Measurements from ENCODE around the gene PLEK2.
"Not testable (repeated sequence)": the region's sequence is repeated elsewhere in the genome, so short reads cannot be mapped to it uniquely, and the experiment has no call there.

PLEK2 gene

DNA sequence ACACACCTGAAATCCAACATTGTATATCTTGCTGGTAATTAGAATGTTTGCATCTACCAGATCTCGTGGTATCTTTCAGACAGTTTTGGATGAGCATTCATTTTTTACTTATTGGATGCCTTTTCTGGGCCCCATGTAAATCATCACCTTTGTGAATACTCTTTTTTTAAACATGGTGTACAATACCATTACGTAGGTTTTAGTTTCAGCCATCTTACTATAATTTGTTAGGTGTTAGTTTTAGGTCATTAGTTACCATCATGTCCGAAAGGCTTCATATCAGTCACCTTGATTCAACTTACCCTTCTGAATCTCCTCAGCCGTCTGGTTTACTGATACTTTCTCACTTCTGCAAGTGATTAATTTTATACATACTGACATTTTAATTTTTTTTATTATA lies 46.5 kb downstream of the PLEK2 start:
- H3K4me1 Mint-ChIP-seq (ENCODE audit: low read depth) = peaks cover 68% of the 10 kb centered on the region
- H3K27ac Mint-ChIP-seq = no peak overlapping the region
- no peak overlapping the region for H3K4me3 Mint-ChIP-seq
- peaks cover 16% of the 10 kb centered on the region for H3K36me3 Mint-ChIP-seq
- H3K9me3 Mint-ChIP-seq (ENCODE audit: low read depth) = no peaks in the 10 kb centered on the region
- H3K27me3 Mint-ChIP-seq = no peaks in the 10 kb centered on the region

DNA sequence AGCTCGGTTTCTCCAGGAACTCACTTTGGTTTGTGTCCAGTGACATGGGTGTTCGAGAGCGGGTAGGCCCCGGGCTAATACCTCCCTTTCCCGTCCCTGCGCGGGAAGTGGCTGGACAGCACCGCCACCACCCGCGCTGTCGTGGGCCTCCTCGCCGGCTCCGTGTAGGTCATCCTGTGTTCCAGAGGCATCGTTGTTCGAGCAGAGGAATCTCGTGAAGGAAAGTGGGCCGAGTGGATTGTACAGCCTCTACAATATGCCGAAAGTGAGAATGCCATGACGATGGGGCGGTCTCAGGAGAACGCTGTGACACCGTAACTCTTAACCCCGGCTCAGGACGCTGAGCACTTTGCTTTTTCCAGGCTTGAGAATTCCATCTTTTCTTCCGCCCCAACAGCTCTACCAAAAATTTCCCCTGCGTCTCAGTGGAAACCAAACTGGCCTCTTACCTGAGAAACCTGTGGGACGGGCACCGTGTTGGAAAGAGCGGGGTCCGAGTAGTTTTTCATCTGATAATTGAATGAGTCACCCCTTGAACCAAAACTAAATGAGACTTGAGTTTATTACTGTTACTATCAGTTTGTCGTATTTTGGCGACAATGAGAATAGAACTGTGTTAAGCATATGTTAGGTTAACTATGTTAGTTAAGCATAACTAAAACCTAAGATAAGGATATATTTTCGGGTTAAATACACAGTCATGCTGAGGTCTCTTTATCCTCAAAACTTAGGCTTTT lies 51.3 kb downstream of the PLEK2 start:
- Mint-ChIP-seq H3K4me1 (ENCODE audit: low read depth) (peaks cover 68% of the 10 kb centered on the region), H3K9me3 (ENCODE audit: low read depth) (no peaks in the 10 kb centered on the region), H3K27ac (peak overlapping the region; percentile 99)

DNA sequence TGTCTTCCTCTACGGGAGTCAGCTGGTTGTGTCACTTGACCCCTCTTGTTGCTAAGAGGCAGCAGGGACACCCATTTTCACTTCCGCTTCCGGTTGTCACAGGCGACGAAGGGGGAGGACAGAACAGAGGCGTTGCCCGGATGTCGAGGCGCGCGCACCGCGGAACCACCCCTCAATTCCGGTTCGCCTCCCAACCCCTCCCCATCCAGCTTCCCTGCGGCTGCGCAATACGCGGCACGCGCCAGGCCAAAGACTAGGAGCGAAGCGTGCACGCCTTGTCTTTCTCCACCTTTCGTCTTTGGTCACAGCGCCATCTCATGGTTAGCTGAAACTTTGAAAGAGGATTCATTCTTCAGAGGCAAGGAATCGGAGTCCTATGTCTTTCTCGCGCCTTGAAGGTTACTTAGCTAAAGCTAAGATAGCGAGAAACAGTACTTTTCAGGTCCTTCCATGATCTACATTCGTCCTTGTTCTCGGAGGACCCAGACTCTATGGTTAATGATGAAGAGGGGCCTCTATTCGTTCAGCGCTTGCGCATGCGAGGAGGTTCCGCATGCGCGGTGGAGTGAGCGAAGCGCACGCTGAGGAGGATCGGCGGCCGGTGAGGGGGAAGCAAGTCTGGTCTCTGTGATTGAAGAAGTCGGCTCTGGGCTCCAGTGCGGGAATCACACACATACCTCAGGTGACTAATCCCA lies 52.0 kb downstream of the PLEK2 start, which contains the start of the genes ATP6V1D and EIF2S1:
TSS of gene ATP6V1D (minus strand) at position 30 of the 695 bp plus-strand sequence. CDS start 106 bp downstream, outside the sequence.
TSS of gene EIF2S1 (plus strand) at position 554 of the 695 bp plus-strand sequence. CDS start 4,440 bp downstream, outside the sequence.
- peak within 1 kb of the TSS; percentile 95 for H3K4me3 Mint-ChIP-seq
- peak within 1 kb of the TSS; percentile 99 for H3K27ac Mint-ChIP-seq
- peaks cover 66% of the 10 kb centered on the region for H3K4me1 Mint-ChIP-seq (ENCODE audit: low read depth)
- no peaks in the 10 kb centered on the region for H3K9me3 Mint-ChIP-seq (ENCODE audit: low read depth)
- no peaks in the 10 kb centered on the region for H3K27me3 Mint-ChIP-seq
- H3K36me3 Mint-ChIP-seq = peaks cover 6% of the 10 kb centered on the region

More for the DNA sequence above, 51.3 kb downstream of the PLEK2 start:
- Mint-ChIP-seq H3K27me3 (no peaks in the 10 kb centered on the region), H3K4me3 (peak overlapping the region; percentile 95), H3K36me3 (peaks cover 9% of the 10 kb centered on the region)

DNA sequence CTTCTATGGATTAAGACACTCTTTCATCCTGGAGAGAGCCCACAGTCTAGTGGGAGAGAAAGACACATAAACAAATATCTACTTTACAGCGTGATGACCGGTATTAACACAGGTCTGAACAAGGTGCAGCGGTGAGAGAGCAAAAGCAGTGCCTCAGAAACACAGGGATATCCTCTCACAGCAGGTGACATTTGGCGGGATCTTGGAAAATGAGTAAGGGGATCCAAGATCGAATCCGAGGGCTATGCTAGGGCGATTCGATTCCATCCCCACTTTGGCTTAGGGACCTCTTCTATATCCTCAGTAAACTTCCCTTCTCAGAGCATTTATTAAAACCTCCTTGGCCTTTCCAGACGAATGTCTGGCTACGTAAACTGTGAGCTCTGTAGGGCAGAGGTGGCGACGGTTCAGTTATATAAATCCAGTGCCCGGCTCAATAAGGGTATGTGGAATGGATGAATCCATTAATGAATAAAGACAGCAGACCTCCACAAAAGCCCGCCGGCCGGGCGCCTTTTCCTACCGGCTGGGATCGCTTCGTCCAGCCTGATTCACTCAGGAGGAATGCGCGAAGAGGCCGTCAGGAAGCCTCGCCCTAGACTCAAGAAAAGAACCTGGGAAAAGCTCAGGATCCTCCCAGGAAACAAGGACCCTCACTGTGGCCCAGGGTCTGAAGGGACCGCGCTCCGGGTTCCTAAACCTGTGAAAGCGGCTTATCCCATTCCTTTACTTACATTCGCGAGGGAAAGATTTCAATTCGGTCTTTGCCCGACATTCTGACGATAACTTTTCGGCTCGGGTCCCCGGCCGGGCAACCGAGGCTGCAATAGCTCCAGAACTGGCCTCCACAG lies 52.8 kb downstream of the PLEK2 start:
- no peaks in the 10 kb centered on the region for H3K9me3 Mint-ChIP-seq (ENCODE audit: low read depth)
- peaks cover 62% of the 10 kb centered on the region for H3K4me1 Mint-ChIP-seq (ENCODE audit: low read depth)
- peak overlapping the region; percentile 95 for H3K4me3 Mint-ChIP-seq
- H3K27ac Mint-ChIP-seq = peak overlapping the region; percentile 99
- H3K36me3 Mint-ChIP-seq = peaks cover 6% of the 10 kb centered on the region
- H3K27me3 Mint-ChIP-seq = no peaks in the 10 kb centered on the region

DNA sequence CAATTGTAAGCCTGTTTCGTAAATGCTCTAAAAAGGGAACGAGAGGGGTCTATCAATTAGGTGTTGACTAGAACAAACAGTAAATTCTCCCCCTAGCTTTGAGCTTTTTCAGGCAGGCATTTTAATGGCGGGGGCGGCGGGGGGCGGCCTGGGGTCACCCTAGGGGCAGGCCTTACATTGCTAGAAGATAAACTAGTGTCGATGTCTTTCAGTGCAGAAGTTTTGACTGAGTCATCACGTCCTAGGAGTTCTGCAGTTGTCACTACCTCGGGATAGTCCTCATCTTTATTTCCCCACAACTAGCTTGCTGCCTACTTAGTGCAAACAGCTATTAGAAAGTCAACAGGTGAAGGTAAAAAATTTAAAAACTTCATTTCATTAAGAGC lies 54.0 kb downstream of the PLEK2 start:
- no peaks in the 10 kb centered on the region for H3K27me3 Mint-ChIP-seq
- peaks cover 51% of the 10 kb centered on the region for H3K4me1 Mint-ChIP-seq (ENCODE audit: low read depth)
- H3K9me3 Mint-ChIP-seq (ENCODE audit: low read depth) = no peaks in the 10 kb centered on the region
- peak overlapping the region; percentile 95 for H3K4me3 Mint-ChIP-seq
- peaks cover 8% of the 10 kb centered on the region for H3K36me3 Mint-ChIP-seq
- no peak overlapping the region for H3K27ac Mint-ChIP-seq

DNA sequence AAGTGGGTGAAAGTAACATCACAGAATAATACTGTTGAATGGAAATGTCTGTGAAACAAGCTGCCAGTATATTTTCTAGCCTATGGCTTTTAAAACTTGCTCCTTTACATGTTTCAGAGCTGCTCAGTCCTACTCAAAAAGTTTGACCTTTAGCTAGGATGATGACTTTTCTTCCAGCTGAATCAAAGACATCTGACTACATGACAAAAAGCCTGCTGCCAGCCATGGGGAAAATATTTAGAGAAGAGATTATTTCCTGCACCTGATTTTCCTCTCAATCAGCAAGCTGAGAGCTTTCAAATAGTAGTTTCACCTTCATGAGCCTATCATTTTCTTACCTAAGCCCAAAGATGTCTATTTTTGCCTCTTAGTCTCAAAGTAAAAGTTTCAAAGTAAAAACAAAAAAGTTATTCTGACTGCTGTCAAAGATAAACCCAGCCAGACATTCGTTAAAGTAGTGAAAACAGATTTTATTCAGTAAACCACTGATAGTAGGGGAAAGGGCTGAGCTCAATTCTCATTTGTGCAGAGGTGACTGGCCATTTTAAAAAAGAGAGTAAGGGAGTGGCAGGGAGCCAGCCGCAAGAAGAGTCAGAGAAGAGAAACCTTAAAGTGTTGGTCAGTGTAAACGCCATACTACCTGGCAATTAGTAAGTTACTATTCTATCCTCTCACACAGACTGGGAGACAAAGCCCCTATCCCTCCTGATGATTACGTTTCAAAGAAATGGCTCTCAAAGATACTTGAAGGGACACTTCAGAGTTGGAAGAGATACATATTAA lies 54.6 kb downstream of the PLEK2 start:
- H3K4me1 Mint-ChIP-seq (ENCODE audit: low read depth) = peaks cover 47% of the 10 kb centered on the region
- H3K4me3 Mint-ChIP-seq = peak overlapping the region; percentile 95
- H3K27me3 Mint-ChIP-seq = no peaks in the 10 kb centered on the region
- H3K9me3 Mint-ChIP-seq (ENCODE audit: low read depth) = no peaks in the 10 kb centered on the region
- H3K36me3 Mint-ChIP-seq = peaks cover 6% of the 10 kb centered on the region
- no peak overlapping the region for H3K27ac Mint-ChIP-seq

DNA sequence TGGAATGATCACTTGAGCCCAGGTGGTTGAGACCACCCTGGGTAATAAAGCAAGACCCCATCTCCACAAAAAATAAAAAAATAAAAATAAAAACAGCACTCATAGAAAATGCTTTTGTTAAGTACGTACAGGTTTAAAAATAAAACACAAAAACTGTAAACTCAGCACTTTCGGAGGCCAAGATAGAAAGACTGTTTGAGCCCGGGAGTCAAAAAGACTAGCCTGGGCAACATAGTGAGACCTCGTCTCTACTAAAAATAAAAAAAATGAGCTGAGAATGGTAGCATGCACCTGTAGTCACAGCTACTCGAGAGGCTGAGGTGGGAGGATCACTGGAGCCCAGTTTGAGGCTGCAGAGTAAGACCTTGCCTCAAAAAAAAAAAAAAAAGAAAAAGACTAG lies 59.9 kb downstream of the PLEK2 start:
- H3K4me1 Mint-ChIP-seq (ENCODE audit: low read depth) = peaks cover 17% of the 10 kb centered on the region
- H3K27ac Mint-ChIP-seq = no peak overlapping the region
- no peak overlapping the region for H3K4me3 Mint-ChIP-seq
- H3K36me3 Mint-ChIP-seq = peaks cover 7% of the 10 kb centered on the region
- H3K9me3 Mint-ChIP-seq (ENCODE audit: low read depth) = no peaks in the 10 kb centered on the region
- no peaks in the 10 kb centered on the region for H3K27me3 Mint-ChIP-seq

DNA sequence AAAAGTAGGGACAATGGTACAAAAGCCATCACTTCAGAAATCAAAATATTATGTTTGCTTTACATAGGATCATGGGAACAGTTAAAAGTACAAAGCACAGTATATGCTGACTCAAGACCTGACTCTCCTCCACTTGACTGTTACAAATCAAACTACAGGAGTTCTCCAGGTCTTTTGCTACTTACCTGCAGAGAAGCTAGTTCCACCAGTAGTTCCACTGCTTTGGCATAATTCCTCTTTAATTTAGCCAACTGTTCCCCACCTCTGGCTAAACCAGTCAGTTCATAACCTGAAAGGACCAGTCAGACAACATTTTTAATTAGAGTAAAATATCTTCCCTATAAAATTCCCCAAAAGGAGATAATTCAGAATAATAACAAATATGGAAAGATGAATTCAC lies 66.4 kb downstream of the PLEK2 start:
- no peak overlapping the region for H3K27ac Mint-ChIP-seq
- H3K9me3 Mint-ChIP-seq (ENCODE audit: low read depth) = no peaks in the 10 kb centered on the region
- H3K27me3 Mint-ChIP-seq = no peaks in the 10 kb centered on the region
- peaks cover 9% of the 10 kb centered on the region for H3K36me3 Mint-ChIP-seq
- H3K4me1 Mint-ChIP-seq (ENCODE audit: low read depth) = no peaks in the 10 kb centered on the region
- H3K4me3 Mint-ChIP-seq = no peak overlapping the region

DNA sequence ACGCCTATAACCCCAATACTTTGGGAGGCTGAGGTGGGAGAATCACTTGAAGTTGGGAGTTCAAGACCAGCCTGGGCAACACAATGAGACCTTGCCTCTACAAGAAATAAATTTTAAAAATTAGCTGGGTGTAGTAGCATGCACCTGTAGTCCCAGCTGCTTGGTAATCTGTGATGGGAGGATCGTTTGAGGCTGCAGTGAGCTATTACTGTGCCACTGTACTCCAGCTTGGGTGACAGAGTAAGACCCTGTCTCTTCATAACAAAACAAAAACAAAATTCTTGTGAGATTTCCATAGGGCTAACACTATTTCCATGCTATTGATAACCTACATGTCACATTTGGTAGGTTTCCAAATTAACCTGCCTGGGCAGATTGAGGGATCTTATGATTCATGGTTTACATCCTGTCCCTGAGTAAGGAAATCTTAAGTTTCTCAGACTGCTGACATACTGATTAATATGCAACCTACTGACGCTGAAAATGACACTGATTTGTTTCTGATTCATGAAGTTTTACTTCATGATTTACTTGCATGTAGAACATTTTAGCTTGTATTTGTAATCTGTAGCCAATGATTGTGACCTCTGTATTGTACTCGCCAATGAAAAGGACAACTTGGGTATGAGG lies 68.2 kb downstream of the PLEK2 start:
- peaks cover 10% of the 10 kb centered on the region for H3K36me3 Mint-ChIP-seq
- H3K4me3 Mint-ChIP-seq = no peak overlapping the region
- no peaks in the 10 kb centered on the region for H3K27me3 Mint-ChIP-seq
- H3K27ac Mint-ChIP-seq = no peak overlapping the region
- H3K9me3 Mint-ChIP-seq (ENCODE audit: low read depth) = no peaks in the 10 kb centered on the region
- H3K4me1 Mint-ChIP-seq (ENCODE audit: low read depth) = no peaks in the 10 kb centered on the region

DNA sequence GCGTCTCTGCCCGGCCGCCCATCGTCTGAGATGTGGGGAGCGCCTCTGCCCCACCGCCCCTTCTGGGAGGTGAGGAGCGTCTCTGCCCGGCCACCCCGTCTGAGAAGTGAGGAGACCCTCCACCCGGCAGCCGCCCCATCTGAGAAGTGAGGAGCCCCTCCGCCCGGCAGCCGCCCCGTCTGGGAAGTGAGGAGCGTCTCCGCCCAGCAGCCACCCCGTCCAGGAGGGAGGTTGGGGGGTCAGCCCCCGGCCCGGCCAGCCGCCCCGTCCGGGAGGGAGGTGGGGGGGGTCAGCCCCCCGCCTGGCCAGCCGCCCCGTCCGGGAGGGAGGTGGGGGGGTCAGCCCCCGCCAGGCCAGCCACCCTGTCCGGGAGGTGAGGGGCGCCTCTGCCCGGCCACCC lies 70.7 kb downstream of the PLEK2 start:
- not testable (repeated sequence) for H3K9me3 Mint-ChIP-seq (ENCODE audit: low read depth); H3K4me1 Mint-ChIP-seq (ENCODE audit: low read depth); H3K27me3 Mint-ChIP-seq; H3K27ac Mint-ChIP-seq; H3K36me3 Mint-ChIP-seq; H3K4me3 Mint-ChIP-seq

All from activated naive CD8-positive, alpha-beta T cell (primary cell).